DLD1 (cell line): ENCODE measurements around the gene CUTC.
"Not testable (repeated sequence)": the region's sequence is repeated elsewhere in the genome, so short reads cannot be mapped to it uniquely, and the experiment has no call there.

ENCODE experiments used
- in situ Hi-C: cut with HindIII; loops from 2 replicates; pipeline ENCODE4 v1.10.0; 2017; ENCODE audit warnings: low sequenced_read_pairs

Gene CUTC, protein sequence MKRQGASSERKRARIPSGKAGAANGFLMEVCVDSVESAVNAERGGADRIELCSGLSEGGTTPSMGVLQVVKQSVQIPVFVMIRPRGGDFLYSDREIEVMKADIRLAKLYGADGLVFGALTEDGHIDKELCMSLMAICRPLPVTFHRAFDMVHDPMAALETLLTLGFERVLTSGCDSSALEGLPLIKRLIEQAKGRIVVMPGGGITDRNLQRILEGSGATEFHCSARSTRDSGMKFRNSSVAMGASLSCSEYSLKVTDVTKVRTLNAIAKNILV

GRCh38 chr10:99732033-99732842 lies at the start of gene CUTC, which contains the start of gene COX15:
CUTC (plus strand) TSS chr10:99732234; CDS start chr10:99732349, 115 bp downstream.
COX15 (minus strand) TSS chr10:99732127; CDS start chr10:99732049, 78 bp downstream.
- in situ Hi-C loops, result no loop called here

GRCh38 chr10:99682752-99683151 lies 49.3 kb upstream of the CUTC start:
- in situ Hi-C loops, result no loop called here

- in situ Hi-C loops, result no loop called here
These were observed 46.5 kb upstream of the CUTC start for GRCh38 chr10:99685597-99685967.

GRCh38 chr10:99689461-99689860 lies 42.6 kb upstream of the CUTC start:
- in situ Hi-C loops, result no loop called here

GRCh38 chr10:99693933-99694583 lies 38.0 kb upstream of the CUTC start:
- in situ Hi-C loops, result no loop called here

- in situ Hi-C loops, result no loop called here
These were observed 36.3 kb upstream of the CUTC start for GRCh38 chr10:99695761-99696160.

GRCh38 chr10:99698504-99699080 lies 33.4 kb upstream of the CUTC start:
- in situ Hi-C loops, result no loop called here

- in situ Hi-C loops, result no loop called here
These were observed 31.4 kb upstream of the CUTC start for GRCh38 chr10:99700649-99701048.

- in situ Hi-C loops, result no loop called here
These were observed 23.5 kb upstream of the CUTC start for GRCh38 chr10:99708428-99709012.

DNA sequence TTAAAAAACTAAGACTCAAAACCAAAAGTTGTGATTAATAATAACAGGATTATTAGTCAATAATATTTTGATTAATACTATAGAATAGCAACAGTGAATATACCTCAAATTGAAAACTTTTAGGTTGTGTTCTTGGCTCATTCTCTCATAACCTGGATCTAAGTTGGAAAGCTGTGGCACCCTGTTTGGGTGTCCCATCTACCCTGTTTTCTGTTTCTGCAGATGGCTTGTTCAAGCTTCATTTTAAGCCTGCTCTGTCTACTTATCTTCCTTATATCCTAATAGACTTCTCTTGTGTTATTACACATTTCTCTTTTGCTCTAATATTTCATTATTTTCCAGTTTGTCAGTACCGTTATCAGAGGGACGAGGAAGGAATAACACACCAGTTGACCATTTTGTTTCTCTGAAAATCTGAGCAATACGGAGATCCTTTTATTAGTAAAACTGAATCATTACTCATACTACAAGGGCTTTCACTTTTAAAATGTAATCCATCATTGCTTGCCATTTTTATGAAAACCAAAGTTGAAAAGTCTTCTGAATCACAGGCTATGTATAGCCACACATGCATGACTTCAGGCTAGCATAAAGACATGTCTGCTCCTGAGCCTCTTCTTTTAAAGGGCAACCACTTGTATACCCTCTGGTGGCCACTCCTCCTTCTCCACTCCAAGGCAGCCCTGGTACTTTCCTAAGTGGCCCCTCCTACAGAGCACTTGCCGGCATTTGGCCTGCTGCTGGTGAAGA lies 22.4 kb upstream of the CUTC start:
- in situ Hi-C loops, result no loop called here

GRCh38 chr10:99711129-99711719 lies 20.8 kb upstream of the CUTC start:
- in situ Hi-C loops, result no loop called here

DNA sequence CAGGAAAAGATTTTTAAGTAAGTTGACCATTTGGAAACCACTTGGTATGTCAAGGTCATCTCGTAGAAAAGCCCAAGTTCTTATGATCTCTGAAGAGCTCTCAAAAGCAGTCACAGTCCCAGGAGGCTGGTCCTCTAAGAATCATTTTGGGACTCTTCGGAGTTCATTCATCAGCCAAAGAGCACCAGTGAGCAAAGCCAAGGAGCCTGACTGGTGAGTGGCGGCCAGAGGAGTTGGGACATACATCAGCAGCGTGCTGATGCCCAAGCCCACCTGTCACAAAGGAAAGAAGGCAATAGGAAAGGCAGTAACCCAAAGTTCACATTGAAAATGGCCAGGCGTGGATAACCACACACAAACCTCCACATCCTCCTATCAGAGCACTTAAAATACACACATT lies 17.6 kb upstream of the CUTC start:
- in situ Hi-C loops, result no loop called here

DNA sequence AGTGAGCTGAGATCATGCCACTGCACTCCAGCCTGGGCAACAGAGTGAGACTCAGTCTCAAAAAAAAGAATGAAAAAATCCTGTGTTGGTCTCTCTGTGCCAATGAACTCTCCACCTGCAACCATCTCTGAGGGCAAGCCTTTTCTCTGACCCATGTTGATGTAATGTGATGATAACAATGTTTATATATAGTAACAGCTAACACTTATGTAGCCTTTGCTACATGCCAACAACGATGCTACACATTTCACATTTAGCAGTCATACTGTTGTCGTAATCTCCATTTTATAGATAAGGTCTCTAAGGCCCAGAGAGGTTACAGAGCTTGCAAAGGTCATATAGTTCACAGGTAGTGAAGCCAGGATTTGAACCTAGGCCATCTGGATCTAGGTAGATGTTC lies 11.6 kb upstream of the CUTC start:
- in situ Hi-C loops, result no loop called here

DNA sequence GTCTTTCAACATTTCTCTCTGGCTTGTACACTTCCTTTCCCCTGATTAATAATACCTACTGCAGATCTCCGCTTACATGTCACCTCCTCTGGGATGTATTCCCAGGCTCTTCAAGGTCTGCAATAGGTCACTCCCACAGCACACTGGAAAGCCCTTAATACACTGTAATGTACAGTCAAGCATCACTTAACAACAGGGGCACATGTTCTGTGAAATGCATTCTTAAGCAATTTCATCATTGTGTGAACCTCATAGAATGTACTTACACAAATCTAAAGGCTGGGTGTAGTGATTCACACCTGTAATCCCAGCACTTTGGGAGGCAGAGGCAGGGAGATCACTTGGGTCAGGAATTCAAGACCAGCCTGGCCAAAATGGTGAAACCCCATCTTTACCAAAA lies 2.0 kb upstream of the CUTC start:
- in situ Hi-C loops, result no loop called here

- in situ Hi-C loops, result no loop called here
These were observed 565 bp upstream of the CUTC start for GRCh38 chr10:99731306-99732032.

- in situ Hi-C loops, result no loop called here
These were observed 1.3 kb downstream of the CUTC start for GRCh38 chr10:99733366-99733765.

DNA sequence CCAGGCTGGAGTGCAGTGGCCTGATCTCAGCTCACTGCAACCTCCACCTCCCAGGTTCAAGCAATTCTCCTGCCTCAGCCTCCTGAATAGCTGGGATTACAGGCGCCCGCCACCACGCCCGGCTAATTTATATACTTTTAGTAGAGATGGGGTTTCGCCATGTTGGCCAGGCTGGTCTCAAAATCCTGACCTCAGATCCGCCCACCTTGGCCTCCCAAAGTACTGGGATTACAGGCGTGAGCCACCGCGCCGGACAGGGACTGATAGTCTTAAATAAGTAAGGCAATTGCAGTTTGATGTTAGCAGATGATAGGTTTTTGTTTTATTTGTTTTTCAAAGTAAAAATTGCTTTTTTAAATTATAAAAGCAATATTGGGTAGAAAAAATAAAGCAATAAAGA lies 2.1 kb downstream of the CUTC start:
- in situ Hi-C loops, result not testable (repeated sequence)

DNA sequence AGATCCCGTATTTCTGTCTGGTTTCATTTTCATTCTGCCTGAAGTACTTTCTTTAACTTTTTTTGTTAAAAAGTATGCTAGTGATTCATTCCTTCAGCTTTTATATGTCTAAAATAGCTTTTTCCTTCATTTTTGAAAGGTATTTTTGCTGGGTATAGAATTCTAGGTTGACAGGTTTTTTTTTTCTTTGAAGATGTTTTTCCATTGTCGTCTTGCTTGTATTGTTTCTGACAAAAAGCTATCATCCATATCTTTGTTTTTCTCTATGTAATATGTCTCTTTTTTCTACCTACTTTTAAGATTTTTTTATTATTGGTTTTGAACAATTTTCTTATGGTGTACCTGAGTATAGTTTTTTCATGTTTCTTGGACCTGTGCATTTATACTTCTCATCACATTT lies 8.2 kb downstream of the CUTC start:
- in situ Hi-C loops, result no loop called here

DNA sequence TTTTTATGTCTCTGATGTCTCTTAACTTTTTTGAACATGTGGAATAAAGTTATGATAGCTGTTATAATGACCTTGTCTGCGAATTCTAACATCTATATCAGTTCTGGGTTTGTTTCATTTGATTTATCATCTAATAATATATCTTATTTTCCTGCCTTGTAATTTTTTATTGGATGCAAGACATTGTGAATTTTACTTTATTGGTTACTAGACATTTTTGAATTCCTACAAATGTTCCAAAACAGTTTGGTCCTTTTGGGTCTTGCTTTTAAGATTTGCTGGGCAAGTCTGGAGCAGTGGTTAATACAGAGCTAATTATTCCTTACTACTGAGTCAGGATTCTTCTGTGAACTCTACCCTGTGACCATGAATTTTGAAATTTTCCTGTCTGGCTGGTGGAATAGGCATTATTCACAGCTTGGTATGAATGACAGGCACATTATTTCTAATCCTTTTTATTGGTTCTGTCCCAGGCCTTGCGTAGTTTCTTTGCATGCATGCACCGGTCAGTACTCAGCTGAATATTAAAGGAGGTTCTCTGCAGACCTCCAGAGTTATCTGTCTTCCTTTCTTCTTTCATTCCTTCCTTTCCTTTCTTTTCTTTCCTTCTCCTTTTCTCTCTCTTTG lies 9.0 kb downstream of the CUTC start:
- in situ Hi-C loops, result no loop called here
